Stimulated activated naive B cell treated with anti-CD40 and anti-IgM and Interleukin-4, amounts not matched to agents 10 μg/mL and 1 μg/mL and 100 μg/mL, for 72 hours (primary cell): Measurements from ENCODE around the gene SYNE3.
A peak's percentile ranks its signal among the peaks of the same experiment; 100 is the strongest.

Experiments used
- ATAC-seq, 2 donors: fragments of 150-1000 bp; cut with Tn5 transposase; replicated peaks; 2 replicates each; pipeline ENCODE4 v1.10.0; 2021; ENCODE audit warnings: moderate library complexity in 1 of 2
- DNase-seq: peaks from one replicate; pipeline ENCODE4 v3.0.0; 2021
- H3K27ac Mint-ChIP-seq: one replicate; pipeline ENCODE4 v1.8.0; 2022; ENCODE audit warnings: mild to moderate bottlenecking, mixed read lengths
- H3K27me3 Mint-ChIP-seq, 2 donors: one replicate each; pipeline ENCODE4 v1.8.0; 2022; ENCODE audit warnings: mixed read lengths in 2 of 2
- H3K36me3 Mint-ChIP-seq, 2 donors: one replicate each; pipeline ENCODE4 v1.8.0; 2022; ENCODE audit warnings: mixed read lengths in 2 of 2, mild to moderate bottlenecking in 1 of 2
- H3K4me1 Mint-ChIP-seq, 2 donors: one replicate each; pipeline ENCODE4 v1.8.0; 2022; ENCODE audit warnings: mixed read lengths in 2 of 2, mild to moderate bottlenecking in 1 of 2
- H3K4me3 Mint-ChIP-seq, 2 donors: one replicate each; pipeline ENCODE4 v1.8.0; 2022; ENCODE audit warnings: mild to moderate bottlenecking in 2 of 2, mixed read lengths in 2 of 2, moderate library complexity in 1 of 2
- H3K9me3 Mint-ChIP-seq, 2 donors: one replicate each; pipeline ENCODE4 v1.8.0; 2022; ENCODE audit warnings: mixed read lengths in 2 of 2, mild to moderate bottlenecking in 1 of 2

Gene SYNE3

DNA sequence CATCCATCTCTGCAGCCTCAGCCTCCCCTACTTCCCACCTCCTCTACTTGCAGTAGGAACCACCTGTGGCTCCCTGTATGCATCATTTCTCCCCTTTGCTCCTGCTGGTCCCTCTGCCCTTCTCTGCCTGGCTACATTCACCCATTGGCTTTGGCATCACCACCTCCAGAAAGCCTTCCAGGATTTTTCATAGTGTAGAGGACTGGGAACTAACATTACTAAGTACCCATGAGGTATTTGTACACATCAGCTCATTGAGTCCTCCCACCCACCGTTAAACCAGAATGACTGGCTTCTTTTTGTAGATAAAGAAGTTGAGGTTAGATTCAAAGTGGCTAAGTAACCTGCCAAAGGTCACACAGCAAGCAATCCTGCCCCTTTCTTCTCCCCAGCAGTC is 17.1 kb downstream of the SYNE3 start:
- H3K27ac Mint-ChIP-seq: peak overlapping the region; percentile 89
- H3K36me3 Mint-ChIP-seq: peaks cover 22 to 45% of the 10 kb centered on the region in 2 donors
- DNase-seq: no peak
- H3K4me3 Mint-ChIP-seq: peak overlapping the region; percentile 32 to 62
- peak; percentile 23 to 36 for ATAC-seq
- H3K4me1 Mint-ChIP-seq: peaks cover 60 to 95% of the 10 kb centered on the region in 2 donors
- H3K9me3 Mint-ChIP-seq: no peaks in the 10 kb centered on the region
- H3K27me3 Mint-ChIP-seq: no peaks in the 10 kb centered on the region

DNA sequence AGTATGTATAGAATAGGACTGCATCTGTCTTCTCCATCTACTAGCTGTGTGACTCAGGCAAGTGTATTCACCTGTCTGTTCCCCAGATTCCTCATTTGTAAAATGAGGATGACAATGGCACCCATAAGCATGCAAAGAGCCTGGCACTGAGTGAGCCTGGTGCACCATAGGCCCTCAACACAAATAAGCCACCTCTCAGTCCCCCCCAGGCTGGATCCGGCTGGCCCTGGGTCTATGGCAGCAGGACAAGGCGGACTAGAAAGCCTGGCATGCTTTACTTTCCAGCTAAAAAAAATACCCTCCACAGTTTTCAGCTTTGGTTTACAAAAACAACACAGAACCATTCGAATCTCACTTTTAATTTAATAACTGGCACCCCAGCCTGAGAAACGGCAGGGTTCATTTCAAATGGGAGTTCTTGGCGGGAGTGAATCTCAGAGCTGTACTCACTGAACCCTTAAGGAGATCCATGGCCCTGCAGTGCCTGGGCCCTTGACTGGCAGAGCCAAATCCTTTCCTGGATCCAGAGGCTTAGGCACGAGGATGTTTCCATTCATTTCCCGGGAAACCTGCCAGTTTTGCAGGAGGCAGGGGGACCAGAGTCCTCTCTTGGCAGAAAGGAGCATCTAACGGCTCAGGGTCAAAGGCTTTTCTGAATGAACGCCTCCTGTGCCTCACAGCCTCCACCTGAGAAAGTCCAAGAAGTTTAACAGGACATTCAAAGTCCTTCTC is 17.7 kb downstream of the SYNE3 start:
- Mint-ChIP-seq H3K27me3 (no peaks in the 10 kb centered on the region), H3K9me3 (no peaks in the 10 kb centered on the region), H3K36me3 (peaks cover 20 to 47% of the 10 kb centered on the region in 2 donors), H3K4me1 (peaks cover 61 to 95% of the 10 kb centered on the region in 2 donors), H3K4me3 (no peak overlapping the region), H3K27ac (peak overlapping the region; percentile 89)
- ATAC-seq: no peak
- no peak for DNase-seq

- Mint-ChIP-seq H3K36me3 (peaks cover 23 to 45% of the 10 kb centered on the region in 2 donors), H3K4me1 (peaks cover 53 to 88% of the 10 kb centered on the region in 2 donors), H3K27ac (no peak overlapping the region), H3K9me3 (no peaks in the 10 kb centered on the region), H3K4me3 (no peak overlapping the region), H3K27me3 (no peaks in the 10 kb centered on the region)
- DNase-seq: no peak
- ATAC-seq: no peak
Measured at GRCh38 chr14:95497561-95498011, 18.9 kb downstream of the SYNE3 start.

DNA sequence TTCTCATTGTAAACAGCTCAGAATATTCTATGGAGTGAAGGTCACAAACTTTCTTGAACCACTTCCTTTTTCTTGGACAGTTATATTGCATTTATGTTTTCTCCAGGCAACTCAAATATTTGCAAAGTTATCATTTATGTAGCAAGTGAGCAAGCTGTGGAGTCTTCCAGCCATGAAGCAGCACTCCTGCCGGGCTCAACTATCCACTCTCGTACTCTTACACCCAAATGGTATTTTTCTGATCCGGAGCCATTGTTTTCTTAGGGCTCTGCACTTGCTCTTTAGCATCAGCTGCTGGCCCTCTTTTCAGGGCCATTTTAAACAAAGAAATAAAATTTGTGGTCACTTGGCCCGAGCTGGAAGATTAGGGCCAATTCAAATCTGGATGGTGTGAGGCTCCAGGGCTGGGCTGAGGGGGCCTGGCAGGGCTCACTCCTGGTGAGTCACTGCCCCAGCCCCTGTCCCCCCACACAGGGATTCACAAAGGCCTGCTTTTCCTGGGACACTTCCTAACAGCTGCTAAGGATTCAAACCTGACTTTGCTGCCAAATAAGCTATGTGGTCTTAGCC is 19.7 kb downstream of the SYNE3 start:
- peak overlapping the region; percentile 99 for H3K27ac Mint-ChIP-seq
- peaks cover 0 to 1% of the 10 kb centered on the region in 2 donors for H3K9me3 Mint-ChIP-seq
- peaks cover 50 to 83% of the 10 kb centered on the region in 2 donors for H3K4me1 Mint-ChIP-seq
- ATAC-seq: no peak
- peak overlapping the region in 1 of 2 donors; percentile 34 for H3K4me3 Mint-ChIP-seq
- H3K36me3 Mint-ChIP-seq: peaks cover 21 to 48% of the 10 kb centered on the region in 2 donors
- DNase-seq: no peak
- no peaks in the 10 kb centered on the region for H3K27me3 Mint-ChIP-seq

DNA sequence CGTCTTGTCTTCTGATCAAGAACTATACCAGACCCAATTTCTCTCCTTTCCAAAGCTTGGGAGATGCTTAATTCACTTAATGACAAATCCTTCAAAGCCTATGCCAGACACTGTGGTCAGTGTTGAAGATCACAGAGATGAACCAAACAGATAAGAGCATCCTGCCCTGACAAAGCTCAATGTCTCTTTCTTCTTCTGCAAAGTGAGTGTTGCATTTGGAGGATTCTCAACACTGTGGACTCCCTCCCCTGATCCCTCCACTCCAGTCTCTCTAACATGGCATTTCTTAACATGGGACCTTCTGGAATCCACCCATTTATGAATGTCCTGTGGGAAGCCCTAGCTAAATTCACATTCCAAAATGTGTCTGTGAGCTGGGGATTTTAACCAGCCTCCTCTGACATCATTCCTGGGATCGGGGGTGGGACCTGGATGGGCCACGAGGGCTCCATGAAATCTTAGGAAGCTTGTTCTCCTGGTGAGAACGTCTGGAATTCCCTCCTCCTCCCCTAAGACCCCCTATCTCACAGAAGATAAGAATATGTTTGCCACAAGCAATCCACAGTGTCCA is 20.3 kb downstream of the SYNE3 start:
- ATAC-seq (peak; percentile 28), DNase-seq (no peak)
- Mint-ChIP-seq H3K9me3 (peaks cover 0 to 2% of the 10 kb centered on the region in 2 donors), H3K36me3 (peaks cover 24 to 49% of the 10 kb centered on the region in 2 donors), H3K27ac (peak overlapping the region; percentile 99), H3K27me3 (no peaks in the 10 kb centered on the region), H3K4me3 (peak overlapping the region in 1 of 2 donors; percentile 34), H3K4me1 (peaks cover 49 to 78% of the 10 kb centered on the region in 2 donors)

DNA sequence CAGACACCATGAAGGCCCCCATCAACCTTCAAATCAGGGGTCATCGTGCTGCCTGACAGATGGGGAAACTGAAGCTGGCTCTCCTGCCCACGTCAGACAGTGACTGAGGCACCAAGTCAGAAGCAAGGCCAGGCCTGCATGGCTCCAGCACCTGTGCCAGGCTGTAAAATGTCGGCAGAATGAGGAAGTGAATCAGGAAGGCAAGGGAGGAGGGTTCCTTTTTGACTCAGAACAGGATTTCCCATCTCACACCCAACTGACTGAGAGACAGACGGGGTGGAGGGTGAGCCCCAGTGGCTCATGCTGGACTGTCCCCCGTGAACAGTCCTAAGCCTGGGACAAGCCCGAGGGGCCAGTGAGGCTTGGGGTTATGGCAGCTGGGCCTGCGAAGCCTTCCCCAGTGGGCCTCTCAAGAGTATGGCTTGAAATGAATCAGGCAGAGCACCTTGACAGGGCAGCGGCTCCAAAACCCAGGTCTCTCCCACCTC is 20.9 kb downstream of the SYNE3 start:
- no peaks in the 10 kb centered on the region for H3K27me3 Mint-ChIP-seq
- DNase-seq (peak; percentile 82), ATAC-seq (peak; percentile 92 to 95)
- H3K9me3 Mint-ChIP-seq: peaks cover 0 to 2% of the 10 kb centered on the region in 2 donors
- peak overlapping the region; percentile 99 for H3K27ac Mint-ChIP-seq
- peaks cover 18 to 49% of the 10 kb centered on the region in 2 donors for H3K36me3 Mint-ChIP-seq
- H3K4me3 Mint-ChIP-seq: peak overlapping the region; percentile 57 to 69
- H3K4me1 Mint-ChIP-seq: peaks cover 48 to 78% of the 10 kb centered on the region in 2 donors

DNA sequence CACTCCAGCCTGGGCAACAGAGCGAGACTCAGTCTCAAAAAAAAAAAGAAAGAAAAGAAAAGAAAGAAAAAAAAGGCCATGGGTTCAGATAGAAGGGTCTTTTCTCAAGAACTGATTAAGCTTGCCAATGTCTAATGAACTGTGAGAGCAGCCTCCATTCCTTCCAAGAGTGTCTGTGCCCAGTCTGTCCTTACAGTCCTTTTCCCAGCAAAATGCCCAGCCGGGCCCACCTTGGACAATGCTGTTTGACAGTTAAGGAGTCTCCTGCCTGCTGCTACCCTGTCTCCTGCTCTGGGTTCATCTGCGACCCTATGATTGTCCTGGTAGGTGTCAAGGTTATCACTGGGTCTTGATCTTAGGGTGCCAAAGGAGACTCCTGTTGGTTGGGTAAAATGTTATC is 21.4 kb downstream of the SYNE3 start:
- ATAC-seq: peak; percentile 0 to 38
- Mint-ChIP-seq H3K4me3 (peak overlapping the region; percentile 57 to 69), H3K9me3 (peaks cover 0 to 2% of the 10 kb centered on the region in 2 donors), H3K4me1 (peaks cover 45 to 78% of the 10 kb centered on the region in 2 donors), H3K27me3 (no peaks in the 10 kb centered on the region), H3K36me3 (peaks cover 17 to 44% of the 10 kb centered on the region in 2 donors), H3K27ac (peak overlapping the region; percentile 99)
- DNase-seq: no peak

GRCh38 chr14:95494456-95494855 is 22.0 kb downstream of the SYNE3 start:
- Mint-ChIP-seq H3K4me1 (peaks cover 47 to 78% of the 10 kb centered on the region in 2 donors), H3K4me3 (peak overlapping the region; percentile 10 to 36), H3K9me3 (peaks cover 0 to 2% of the 10 kb centered on the region in 2 donors), H3K27ac (peak overlapping the region; percentile 99), H3K36me3 (peaks cover 17 to 42% of the 10 kb centered on the region in 2 donors), H3K27me3 (no peaks in the 10 kb centered on the region)
- DNase-seq (no peak), ATAC-seq (no peak)

DNA sequence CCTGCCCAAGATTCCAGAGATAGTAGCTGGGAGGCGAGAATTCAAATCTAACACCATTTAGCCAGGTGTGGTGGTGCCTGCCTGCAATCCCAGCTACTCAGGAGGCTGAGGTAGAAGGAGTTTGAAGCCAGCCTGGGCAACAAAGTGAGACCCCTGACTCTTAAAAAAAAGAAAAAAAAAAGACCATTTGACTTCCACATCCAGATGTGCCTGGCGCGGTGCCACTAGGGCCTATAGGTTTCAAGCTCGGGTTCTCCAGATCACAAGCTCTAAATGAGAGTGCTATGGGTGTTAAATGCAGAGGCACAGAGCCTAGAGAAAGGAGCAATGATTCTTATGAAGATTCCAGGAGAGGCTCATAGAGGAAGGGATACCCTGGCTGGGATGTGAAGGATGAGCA is 22.5 kb downstream of the SYNE3 start:
- peaks cover 45 to 78% of the 10 kb centered on the region in 2 donors for H3K4me1 Mint-ChIP-seq
- H3K4me3 Mint-ChIP-seq: peak overlapping the region; percentile 8 to 10
- peaks cover 14 to 38% of the 10 kb centered on the region in 2 donors for H3K36me3 Mint-ChIP-seq
- no peaks in the 10 kb centered on the region for H3K27me3 Mint-ChIP-seq
- H3K27ac Mint-ChIP-seq: peak overlapping the region; percentile 99
- peaks cover 0 to 2% of the 10 kb centered on the region in 2 donors for H3K9me3 Mint-ChIP-seq
- DNase-seq: no peak
- ATAC-seq: no peak

DNA sequence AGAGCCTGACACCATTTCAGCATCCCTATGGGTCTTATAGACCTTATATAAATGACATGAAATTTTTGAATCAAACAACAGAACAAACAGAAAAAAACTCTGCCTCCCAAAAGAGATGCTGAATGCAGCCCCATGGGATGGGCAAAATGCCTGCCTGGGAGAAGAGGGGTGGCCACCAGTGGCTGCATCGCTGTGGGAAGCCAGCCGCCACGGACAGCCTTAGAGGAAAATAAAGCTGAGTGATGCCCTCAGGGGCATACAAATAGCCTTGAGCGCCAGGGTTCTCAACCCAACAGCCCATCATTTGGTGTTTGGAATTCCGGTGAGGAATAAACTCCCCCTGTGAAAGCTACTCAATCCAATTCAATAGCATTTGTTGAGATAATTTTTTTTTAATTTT is 22.9 kb downstream of the SYNE3 start:
- Mint-ChIP-seq H3K4me1 (peaks cover 49 to 78% of the 10 kb centered on the region in 2 donors), H3K4me3 (no peak overlapping the region), H3K36me3 (peaks cover 14 to 39% of the 10 kb centered on the region in 2 donors), H3K9me3 (peaks cover 0 to 2% of the 10 kb centered on the region in 2 donors), H3K27ac (peak overlapping the region; percentile 25), H3K27me3 (no peaks in the 10 kb centered on the region)
- no peak for DNase-seq
- no peak for ATAC-seq

DNA sequence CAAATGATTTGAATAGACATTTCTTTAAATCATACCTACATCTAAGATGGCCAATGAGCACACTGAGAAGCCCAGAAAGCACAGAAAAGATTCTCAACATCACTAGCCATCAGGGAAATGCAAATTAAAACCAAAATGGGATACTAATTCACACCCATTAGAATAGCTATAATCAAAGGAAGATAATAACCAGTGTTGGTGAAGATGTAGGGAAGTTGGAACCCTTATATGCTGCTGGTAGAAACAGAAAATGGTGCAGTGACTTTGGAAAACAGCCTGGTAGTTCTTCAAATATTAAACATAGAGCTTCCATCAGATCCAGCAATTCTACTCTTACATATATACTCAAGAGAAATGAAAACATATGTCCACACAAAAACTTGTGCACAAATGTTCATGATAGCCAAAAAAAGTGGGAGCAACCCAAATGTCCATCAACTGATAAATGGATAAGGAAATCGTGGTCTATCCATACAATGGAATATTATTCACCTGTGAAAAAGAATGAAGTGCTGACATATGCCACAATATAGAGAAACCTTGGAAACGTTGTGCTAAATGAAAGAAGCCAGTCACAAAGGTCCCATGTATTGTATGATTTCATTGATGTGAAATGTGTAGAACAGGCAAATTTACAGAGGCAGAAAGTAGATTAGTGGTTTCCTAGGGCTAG is 24.4 kb downstream of the SYNE3 start:
- no peaks in the 10 kb centered on the region for H3K27me3 Mint-ChIP-seq
- no peak overlapping the region for H3K27ac Mint-ChIP-seq
- H3K9me3 Mint-ChIP-seq: peaks cover 0 to 2% of the 10 kb centered on the region in 2 donors
- no peak for DNase-seq
- no peak for ATAC-seq
- H3K4me3 Mint-ChIP-seq: no peak overlapping the region
- H3K4me1 Mint-ChIP-seq: peaks cover 55 to 79% of the 10 kb centered on the region in 2 donors
- peaks cover 16 to 45% of the 10 kb centered on the region in 2 donors for H3K36me3 Mint-ChIP-seq

- H3K27ac Mint-ChIP-seq: no peak overlapping the region
- H3K27me3 Mint-ChIP-seq: no peaks in the 10 kb centered on the region
- H3K4me1 Mint-ChIP-seq: peaks cover 57 to 79% of the 10 kb centered on the region in 2 donors
- ATAC-seq (no peak), DNase-seq (no peak)
- no peak overlapping the region for H3K4me3 Mint-ChIP-seq
- H3K9me3 Mint-ChIP-seq: peaks cover 0 to 2% of the 10 kb centered on the region in 2 donors
- H3K36me3 Mint-ChIP-seq: peaks cover 17 to 48% of the 10 kb centered on the region in 2 donors
Measured at GRCh38 chr14:95490727-95491451, 25.6 kb downstream of the SYNE3 start.

- H3K4me1 Mint-ChIP-seq: peaks cover 56 to 79% of the 10 kb centered on the region in 2 donors
- DNase-seq (no peak), ATAC-seq (no peak)
- no peak overlapping the region for H3K27ac Mint-ChIP-seq
- H3K36me3 Mint-ChIP-seq: peaks cover 21 to 47% of the 10 kb centered on the region in 2 donors
- H3K27me3 Mint-ChIP-seq: no peaks in the 10 kb centered on the region
- no peak overlapping the region for H3K4me3 Mint-ChIP-seq
- H3K9me3 Mint-ChIP-seq: peaks cover 0 to 2% of the 10 kb centered on the region in 2 donors
Measured at GRCh38 chr14:95490138-95490509, 26.3 kb downstream of the SYNE3 start.
